ENCODE results near the gene LSM2. TPM values are rescaled to one million over a fixed set of nuclear protein-coding genes. Genes with fewer than 3 reads are reported as not detected.
"Not testable (repeated sequence)": the region's sequence is repeated elsewhere in the genome, so short reads cannot be mapped to it uniquely, and the experiment has no call there.

LSM2 gene
- total RNA-seq, 1 donor from 2014 or later: 45.9 TPM

- Histone ChIP-seq H3K4me1 (ENCODE audit: control insufficient read depth in 3 of 3, insufficient read depth in 3 of 3, low read length in 3 of 3) (peaks cover 26 to 31% (median 29%) of the 10 kb centered on the region in 3 donors), H3K4me3 (ENCODE audit: low read length in 3 of 3) (peak within 1 kb of the TSS; percentile 85 to 94 (median 88)), H3K27me3 (ENCODE audit: control insufficient read depth in 3 of 3, insufficient read depth in 3 of 3, low read length in 3 of 3) (no peaks in the 10 kb centered on the region), H3K9me3 (ENCODE audit: control insufficient read depth in 3 of 3, low read length in 3 of 3) (no peaks in the 10 kb centered on the region), H3K9ac (ENCODE audit: low read depth in 1 of 3, low read length in 3 of 3) (peak within 1 kb of the TSS; percentile 93 to 98 (median 97)), H3K36me3 (ENCODE audit: control insufficient read depth in 3 of 3, insufficient read depth in 3 of 3, low read length in 3 of 3) (no peaks in the 10 kb centered on the region), H3K27ac (ENCODE audit: low read depth, low read length) (peak within 1 kb of the TSS; percentile 99)
Measured at GRCh38 chr6:31827286-31828079, 20.7 kb upstream of the LSM2 start, which contains the start of gene HSPA1B. HSPA1B (plus strand) TSS chr6:31827738; CDS start chr6:31827951, 213 bp downstream.

GRCh38 chr6:31826793-31827285, 20.1 kb upstream of the LSM2 start:
- H3K9me3 ChIP-seq (ENCODE audit: control insufficient read depth in 3 of 3, low read length in 3 of 3): no peaks in the 10 kb centered on the region
- peak overlapping the region; percentile 80 to 94 (median 85) for H3K4me3 ChIP-seq (ENCODE audit: low read length in 3 of 3)
- H3K36me3 ChIP-seq (ENCODE audit: control insufficient read depth in 3 of 3, insufficient read depth in 3 of 3, low read length in 3 of 3): no peaks in the 10 kb centered on the region
- H3K4me1 ChIP-seq (ENCODE audit: control insufficient read depth in 3 of 3, insufficient read depth in 3 of 3, low read length in 3 of 3): peaks cover 28 to 34% (median 31%) of the 10 kb centered on the region in 3 donors
- H3K9ac ChIP-seq (ENCODE audit: low read depth in 1 of 3, low read length in 3 of 3): peak overlapping the region; percentile 93 to 98 (median 97)
- H3K27ac ChIP-seq (ENCODE audit: low read depth, low read length): peak overlapping the region; percentile 99
- H3K27me3 ChIP-seq (ENCODE audit: control insufficient read depth in 3 of 3, insufficient read depth in 3 of 3, low read length in 3 of 3): no peaks in the 10 kb centered on the region

- no peak overlapping the region for H3K4me3 ChIP-seq (ENCODE audit: low read length in 3 of 3)
- H3K9ac ChIP-seq (ENCODE audit: low read depth in 1 of 3, low read length in 3 of 3): no peak overlapping the region
- no peaks in the 10 kb centered on the region for H3K27me3 ChIP-seq (ENCODE audit: control insufficient read depth in 3 of 3, insufficient read depth in 3 of 3, low read length in 3 of 3)
- H3K9me3 ChIP-seq (ENCODE audit: control insufficient read depth in 3 of 3, low read length in 3 of 3): no peaks in the 10 kb centered on the region
- peak overlapping the region; percentile 100 for H3K27ac ChIP-seq (ENCODE audit: low read depth, low read length)
- H3K36me3 ChIP-seq (ENCODE audit: control insufficient read depth in 3 of 3, insufficient read depth in 3 of 3, low read length in 3 of 3): no peaks in the 10 kb centered on the region
- peaks cover 25 to 31% (median 30%) of the 10 kb centered on the region in 3 donors for H3K4me1 ChIP-seq (ENCODE audit: control insufficient read depth in 3 of 3, insufficient read depth in 3 of 3, low read length in 3 of 3)
Measured at GRCh38 chr6:31825553-31825952, 18.8 kb upstream of the LSM2 start.

GRCh38 chr6:31823592-31824196, 16.9 kb upstream of the LSM2 start:
- H3K4me3 ChIP-seq (ENCODE audit: low read length in 3 of 3): peak overlapping the region in 1 of 3 donors; percentile 86
- peak overlapping the region; percentile 1 to 96 (median 20) for H3K9ac ChIP-seq (ENCODE audit: low read depth in 1 of 3, low read length in 3 of 3)
- H3K36me3 ChIP-seq (ENCODE audit: control insufficient read depth in 3 of 3, insufficient read depth in 3 of 3, low read length in 3 of 3); H3K9me3 ChIP-seq (ENCODE audit: control insufficient read depth in 3 of 3, low read length in 3 of 3); H3K27me3 ChIP-seq (ENCODE audit: control insufficient read depth in 3 of 3, insufficient read depth in 3 of 3, low read length in 3 of 3): not testable (repeated sequence)
- H3K27ac ChIP-seq (ENCODE audit: low read depth, low read length): peak overlapping the region; percentile 100
- H3K4me1 ChIP-seq (ENCODE audit: control insufficient read depth in 3 of 3, insufficient read depth in 3 of 3, low read length in 3 of 3): peaks cover 39 to 43% (median 41%) of the 10 kb centered on the region in 3 donors

- H3K4me1 ChIP-seq (ENCODE audit: control insufficient read depth in 3 of 3, insufficient read depth in 3 of 3, low read length in 3 of 3): peaks cover 39 to 52% (median 45%) of the 10 kb centered on the region in 3 donors
- peak overlapping the region; percentile 78 to 86 (median 79) for H3K4me3 ChIP-seq (ENCODE audit: low read length in 3 of 3)
Measured at GRCh38 chr6:31822036-31822821, 15.5 kb upstream of the LSM2 start.

GRCh38 chr6:31821301-31822035, 14.7 kb upstream of the LSM2 start:
- no peaks in the 10 kb centered on the region for H3K36me3 ChIP-seq (ENCODE audit: control insufficient read depth in 3 of 3, insufficient read depth in 3 of 3, low read length in 3 of 3)
- peak overlapping the region; percentile 100 for H3K27ac ChIP-seq (ENCODE audit: low read depth, low read length)
- peak overlapping the region; percentile 85 to 90 (median 86) for H3K9ac ChIP-seq (ENCODE audit: low read depth in 1 of 3, low read length in 3 of 3)
- no peaks in the 10 kb centered on the region for H3K9me3 ChIP-seq (ENCODE audit: control insufficient read depth in 3 of 3, low read length in 3 of 3)
- H3K27me3 ChIP-seq (ENCODE audit: control insufficient read depth in 3 of 3, insufficient read depth in 3 of 3, low read length in 3 of 3): no peaks in the 10 kb centered on the region
- peak overlapping the region; percentile 78 to 83 (median 79) for H3K4me3 ChIP-seq (ENCODE audit: low read length in 3 of 3)
- H3K4me1 ChIP-seq (ENCODE audit: control insufficient read depth in 3 of 3, insufficient read depth in 3 of 3, low read length in 3 of 3): peaks cover 36 to 49% (median 42%) of the 10 kb centered on the region in 3 donors

More at GRCh38 chr6:31822036-31822821, 15.5 kb upstream of the LSM2 start:
- no peaks in the 10 kb centered on the region for H3K36me3 ChIP-seq (ENCODE audit: control insufficient read depth in 3 of 3, insufficient read depth in 3 of 3, low read length in 3 of 3)
- H3K27ac ChIP-seq (ENCODE audit: low read depth, low read length): peak overlapping the region; percentile 100
- no peaks in the 10 kb centered on the region for H3K9me3 ChIP-seq (ENCODE audit: control insufficient read depth in 3 of 3, low read length in 3 of 3)
- H3K27me3 ChIP-seq (ENCODE audit: control insufficient read depth in 3 of 3, insufficient read depth in 3 of 3, low read length in 3 of 3): no peaks in the 10 kb centered on the region
- peak overlapping the region; percentile 93 to 96 (median 96) for H3K9ac ChIP-seq (ENCODE audit: low read depth in 1 of 3, low read length in 3 of 3)

GRCh38 chr6:31820399-31820798, 13.6 kb upstream of the LSM2 start:
- H3K9me3 ChIP-seq (ENCODE audit: control insufficient read depth in 3 of 3, low read length in 3 of 3); H3K36me3 ChIP-seq (ENCODE audit: control insufficient read depth in 3 of 3, insufficient read depth in 3 of 3, low read length in 3 of 3); H3K27me3 ChIP-seq (ENCODE audit: control insufficient read depth in 3 of 3, insufficient read depth in 3 of 3, low read length in 3 of 3): not testable (repeated sequence)
- peak overlapping the region in 2 of 3 donors; percentile 85 to 90 for H3K9ac ChIP-seq (ENCODE audit: low read depth in 1 of 3, low read length in 3 of 3)
- peaks cover 34 to 46% (median 36%) of the 10 kb centered on the region in 3 donors for H3K4me1 ChIP-seq (ENCODE audit: control insufficient read depth in 3 of 3, insufficient read depth in 3 of 3, low read length in 3 of 3)
- peak overlapping the region in 1 of 3 donors; percentile 78 for H3K4me3 ChIP-seq (ENCODE audit: low read length in 3 of 3)
- H3K27ac ChIP-seq (ENCODE audit: low read depth, low read length): peak overlapping the region; percentile 100

- peak overlapping the region; percentile 100 for H3K27ac ChIP-seq (ENCODE audit: low read depth, low read length)
- H3K4me3 ChIP-seq (ENCODE audit: low read length in 3 of 3): peak overlapping the region; percentile 7 to 54 (median 48)
- H3K36me3 ChIP-seq (ENCODE audit: control insufficient read depth in 3 of 3, insufficient read depth in 3 of 3, low read length in 3 of 3): no peaks in the 10 kb centered on the region
- no peaks in the 10 kb centered on the region for H3K9me3 ChIP-seq (ENCODE audit: control insufficient read depth in 3 of 3, low read length in 3 of 3)
- peak overlapping the region in 1 of 3 donors; percentile 64 for H3K9ac ChIP-seq (ENCODE audit: low read depth in 1 of 3, low read length in 3 of 3)
- H3K4me1 ChIP-seq (ENCODE audit: control insufficient read depth in 3 of 3, insufficient read depth in 3 of 3, low read length in 3 of 3): peaks cover 34 to 46% (median 36%) of the 10 kb centered on the region in 3 donors
- H3K27me3 ChIP-seq (ENCODE audit: control insufficient read depth in 3 of 3, insufficient read depth in 3 of 3, low read length in 3 of 3): no peaks in the 10 kb centered on the region
Measured at GRCh38 chr6:31819871-31820299, 13.1 kb upstream of the LSM2 start.

- Histone ChIP-seq H3K27ac (ENCODE audit: low read depth, low read length) (peak overlapping the region; percentile 100), H3K4me1 (ENCODE audit: control insufficient read depth in 3 of 3, insufficient read depth in 3 of 3, low read length in 3 of 3) (peaks cover 35 to 44% (median 40%) of the 10 kb centered on the region in 3 donors), H3K9ac (ENCODE audit: low read depth in 1 of 3, low read length in 3 of 3) (peak overlapping the region; percentile 88 to 92 (median 88)), H3K4me3 (ENCODE audit: low read length in 3 of 3) (peak overlapping the region; percentile 85 to 88 (median 86))
- H3K36me3 ChIP-seq (ENCODE audit: control insufficient read depth in 3 of 3, insufficient read depth in 3 of 3, low read length in 3 of 3); H3K27me3 ChIP-seq (ENCODE audit: control insufficient read depth in 3 of 3, insufficient read depth in 3 of 3, low read length in 3 of 3); H3K9me3 ChIP-seq (ENCODE audit: control insufficient read depth in 3 of 3, low read length in 3 of 3): not testable (repeated sequence)
Measured at GRCh38 chr6:31817929-31818511, 11.3 kb upstream of the LSM2 start.
